Stomach (tissue), 9 donors: ENCODE data around the gene HOXB8. TPM values are rescaled to one million over a fixed set of nuclear protein-coding genes. Genes with fewer than 3 reads are reported as not detected.
A peak's percentile ranks its signal among the peaks of the same experiment; 100 is the strongest.

ENCODE experiments used
- DNase-seq, 2 donors: peaks; one replicate each; pipeline versions ENCODE4 v3.0.0 to v3.0.0-alpha.2; 2013 to 2019
- H3K27ac ChIP-seq, 5 donors: fragments of 200-600 bp in 4 of 5; sonication (generic) in 4 of 5; one replicate each; pipeline ENCODE4 v1.5.1; 2013 to 2019; ENCODE audit warnings: mild to moderate bottlenecking in 1 of 5, moderate library complexity in 1 of 5
- H3K27me3 ChIP-seq, 3 donors: fragments of 200-600 bp; sonication (generic); one replicate each; pipeline ENCODE4 v1.5.1; 2017 to 2019; ENCODE audit warnings: mixed run types in 1 of 3
- H3K36me3 ChIP-seq, 4 donors: fragments of 200-600 bp; sonication (generic); 1 replicate in 3 of 4; 2 replicates in 1 of 4; pipeline ENCODE4 v1.5.1; 2016 to 2019
- H3K4me1 ChIP-seq, 4 donors: fragments of 200-600 bp; sonication (generic); one replicate each; pipeline ENCODE4 v1.5.1; 2016 to 2019
- H3K4me3 ChIP-seq, 4 donors: fragments of 200-600 bp; sonication (generic) in 3 of 4; one replicate each; pipeline ENCODE4 v1.5.1; 2016 to 2019; ENCODE audit warnings: mild to moderate bottlenecking in 1 of 4
- H3K9me3 ChIP-seq, 4 donors: fragments of 200-600 bp; sonication (generic); one replicate each; pipeline ENCODE4 v1.5.1; 2016 to 2019
- CTCF ChIP-seq, 7 experiments: fragments of 450-650 bp in 4 of 7; fragments of 200-600 bp in 3 of 7; sonication (generic) in 3 of 7; IDR thresholded peaks; one replicate each; pipeline ENCODE4 v1.5.1; 2016 to 2019; ENCODE audit warnings: antibody characterized with exemption in 7 of 7, control low read depth in 2 of 7, mild to moderate bottlenecking in 1 of 7
- EP300 ChIP-seq: sonication (generic); formaldehyde crosslinking; IDR thresholded peaks from one replicate; pipeline ENCODE4 v1.6.1; 2017; ENCODE audit warnings: antibody characterized with exemption
- POLR2A ChIP-seq, 4 donors: fragments of 450-650 bp; IDR thresholded peaks; one replicate each; pipeline ENCODE4 v1.6.1; 2016; ENCODE audit warnings: antibody characterized with exemption in 4 of 4, control low read depth in 2 of 4, mild to moderate bottlenecking in 1 of 4, moderate library complexity in 1 of 4
- POLR2AphosphoS5 ChIP-seq, 3 donors: sonication (generic); formaldehyde crosslinking; IDR thresholded peaks; one replicate each; pipeline ENCODE4 v1.6.1; 2016; ENCODE audit warnings: antibody characterized with exemption in 3 of 3
- WGBS, 5 donors: extraction: QIAGEN DNeasy Blood & Tissue Kit in 3 of 5; methylation state at CpG; one replicate each; pipeline versions ENCODE4 v1.1.5 to v1.1.7; 2013 to 2018; 5-methylcytosine and 5-hydroxymethylcytosine counted together
- intact Hi-C: fragments of 100-400 bp; cut with DNase I; formaldehyde crosslinking; loops from one replicate; pipeline ENCODE4 v1.15.1; 2023; ENCODE audit warnings: low total_unique reads
- polyA plus RNA-seq, 3 donors: library from polyadenylated mRNA; stranded (reverse); fragments of 200-250 nt; gene quantifications; one replicate each; pipeline ENCODE4 v1.2.3, GENCODE V29; 2013
- total RNA-seq, 5 donors: library from RNA; depleted of rRNA; stranded (reverse); fragments of >200 nt; gene quantifications; one replicate each; pipeline versions ENCODE4 v1.1.0 to v1.2.3, GENCODE V29; 2014 to 2016
- donor health status: healthy with polysubstance abuse.
- donor health status: Bipolar disorder and iron deficiency.
- donor health status: healthy.

The HOXB8 gene
- total and polyA plus RNA-seq, 8 donors = 0.46 to 13.0 (median 1.3) TPM; not detected in 1

DNA sequence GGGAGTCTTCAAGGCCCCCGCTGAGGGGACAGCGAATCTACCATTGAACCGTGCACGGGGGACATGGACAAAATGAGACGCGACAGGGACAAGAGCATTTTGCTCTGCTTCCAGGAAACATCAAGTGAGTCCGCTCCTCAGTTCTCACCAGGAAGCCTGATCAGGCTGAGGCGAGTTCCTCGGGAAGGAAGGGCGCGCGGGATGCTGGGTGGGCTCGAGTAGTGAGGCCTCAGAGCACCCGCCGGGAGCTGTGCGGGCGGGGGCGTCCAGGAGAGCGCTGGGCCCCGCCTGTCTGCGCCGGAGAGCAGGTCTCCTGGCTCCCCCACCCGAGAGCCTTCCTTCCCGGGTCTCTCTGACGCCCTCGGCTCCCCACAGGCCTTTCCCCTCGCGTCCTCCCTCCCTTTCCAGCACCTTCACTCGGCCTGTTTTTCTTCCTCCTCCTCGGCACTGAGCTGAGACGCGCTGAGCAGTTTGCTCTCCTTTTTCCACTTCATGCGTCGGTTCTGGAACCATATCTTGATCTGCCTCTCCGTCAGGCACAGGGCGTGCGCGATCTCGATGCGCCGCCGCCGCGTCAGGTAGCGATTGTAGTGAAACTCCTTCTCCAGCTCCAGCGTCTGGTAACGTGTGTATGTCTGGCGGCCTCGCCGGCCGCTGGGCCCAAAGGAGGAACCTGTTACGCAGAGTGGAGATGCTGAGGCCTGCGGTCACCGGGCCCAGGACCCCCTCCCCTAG, 18.9 kb downstream of the HOXB8 start:
- no peaks in the 10 kb centered on the region for H3K36me3 ChIP-seq
- H3K27ac ChIP-seq = peak overlapping the region; percentile 79 to 95 (median 93)
- intact Hi-C loops = no loop called here
- WGBS, 5 donors = 10 to 26% (median 19%) methylated on average over 46 to 54 of the region's 54 CpGs
- peak overlapping the region; percentile 52 to 58 (median 56) for H3K4me3 ChIP-seq
- H3K4me1 ChIP-seq = peaks cover 8 to 93% (median 61%) of the 10 kb centered on the region in 4 donors
- DNase-seq = no peak
- peaks cover 3 to 100% (median 97%) of the 10 kb centered on the region in 3 donors for H3K27me3 ChIP-seq
- no peak for TF ChIP-seq POLR2A (IDR thresholded peaks at IDR 0.05)
- TF ChIP-seq POLR2AphosphoS5 (IDR thresholded peaks at IDR 0.05) = no peak
- no peak for TF ChIP-seq CTCF (IDR thresholded peaks at IDR 0.05)
- TF ChIP-seq EP300 = no peak
- no peaks in the 10 kb centered on the region for H3K9me3 ChIP-seq

DNA sequence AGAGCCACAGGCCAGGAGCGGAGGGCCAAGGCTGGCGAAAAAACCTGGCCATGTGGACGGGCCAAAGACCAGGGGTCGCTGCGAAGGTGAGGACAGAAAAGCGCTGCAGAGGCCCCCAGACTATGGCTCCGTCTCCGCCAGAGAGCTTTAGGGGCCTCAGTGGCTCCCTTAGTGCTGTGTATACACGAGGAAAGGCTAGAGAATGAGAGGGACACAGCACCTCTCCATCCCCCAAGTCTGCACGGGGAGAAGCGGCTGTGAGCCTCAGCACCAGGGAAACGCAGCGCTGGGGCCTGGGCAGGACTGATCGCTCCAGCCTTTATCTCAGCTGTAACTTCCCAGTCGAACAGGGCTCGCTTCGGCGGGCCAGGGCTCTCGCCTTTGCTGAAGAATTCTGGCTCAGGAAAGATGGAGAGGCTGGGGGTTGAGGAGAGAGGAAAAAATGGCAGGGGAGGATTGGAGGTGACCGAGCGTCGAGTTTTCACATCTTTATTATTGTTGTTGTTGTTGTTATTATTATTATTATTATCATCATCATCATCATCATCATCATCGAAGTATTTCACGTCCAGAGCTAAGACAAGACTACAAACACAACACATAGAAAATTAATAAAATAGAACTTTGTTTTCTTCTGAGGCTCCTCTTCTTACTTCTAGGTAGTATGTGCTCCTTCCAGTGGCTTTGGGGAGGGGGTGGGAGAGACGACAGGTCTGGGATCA, 19.7 kb downstream of the HOXB8 start:
- intact Hi-C loops = no loop called here
- TF ChIP-seq CTCF (IDR thresholded peaks at IDR 0.05) = no peak
- TF ChIP-seq EP300 = no peak
- no peak for TF ChIP-seq POLR2AphosphoS5 (IDR thresholded peaks at IDR 0.05)
- TF ChIP-seq POLR2A (IDR thresholded peaks at IDR 0.05) = no peak
- H3K27ac ChIP-seq = peak overlapping the region; percentile 79 to 95 (median 93)
- peaks cover 3 to 100% (median 94%) of the 10 kb centered on the region in 3 donors for H3K27me3 ChIP-seq
- DNase-seq = no peak
- WGBS, 5 donors = 32 to 51% (median 47%) methylated on average over 21 to 25 of the region's 25 CpGs
- peak overlapping the region; percentile 52 to 58 (median 56) for H3K4me3 ChIP-seq
- no peaks in the 10 kb centered on the region for H3K36me3 ChIP-seq
- H3K4me1 ChIP-seq = peaks cover 8 to 93% (median 63%) of the 10 kb centered on the region in 4 donors
- H3K9me3 ChIP-seq = no peaks in the 10 kb centered on the region

DNA sequence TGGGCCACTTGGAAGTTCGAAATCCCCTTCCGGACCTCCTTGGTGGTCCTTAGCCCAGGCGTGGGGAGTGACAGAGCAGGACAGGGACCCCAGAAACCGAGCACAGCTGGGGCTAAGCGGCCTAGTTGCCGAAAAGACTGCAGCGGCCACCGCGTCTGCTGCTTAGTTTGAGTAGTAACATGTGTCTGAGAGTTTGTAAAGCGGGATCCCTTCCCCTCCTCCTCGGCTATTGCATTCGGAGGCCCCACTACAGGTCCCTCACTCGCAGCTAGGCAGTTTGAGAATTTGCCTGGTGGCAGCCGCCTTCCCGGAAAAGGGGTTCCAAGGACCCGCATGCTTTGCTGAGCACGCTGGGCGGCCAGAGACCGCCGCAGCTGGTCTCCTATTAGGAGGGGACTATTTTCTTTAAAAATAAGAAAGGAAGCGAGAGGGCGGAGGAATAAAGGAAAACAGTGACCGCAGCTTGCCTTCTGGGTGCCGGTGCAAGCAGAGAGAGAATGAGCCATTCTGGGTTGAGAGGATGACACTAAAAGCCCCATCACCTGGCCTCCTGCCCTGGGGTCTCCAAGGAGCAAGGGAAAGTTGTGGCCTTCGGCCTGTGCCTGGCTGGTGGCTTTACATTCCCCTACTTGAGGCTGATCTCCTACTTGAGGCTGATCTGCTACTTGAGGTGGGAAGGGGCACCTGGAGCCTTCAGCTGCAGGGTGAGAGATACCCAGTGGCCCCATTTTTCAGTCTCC, 20.4 kb downstream of the HOXB8 start:
- Histone ChIP-seq H3K9me3 (no peaks in the 10 kb centered on the region), H3K4me1 (peaks cover 8 to 86% (median 64%) of the 10 kb centered on the region in 4 donors), H3K27me3 (peaks cover 3 to 100% (median 91%) of the 10 kb centered on the region in 3 donors), H3K4me3 (peak overlapping the region; percentile 44 to 57 (median 51)), H3K27ac (peak overlapping the region; percentile 22 to 95 (median 93)), H3K36me3 (no peaks in the 10 kb centered on the region)
- no peak for DNase-seq
- intact Hi-C loops = no loop called here
- TF ChIP-seq EP300 (no peak), POLR2AphosphoS5 (IDR thresholded peaks at IDR 0.05) (no peak), POLR2A (IDR thresholded peaks at IDR 0.05) (no peak), CTCF (IDR thresholded peaks at IDR 0.05) (no peak)
- WGBS, 5 donors = 23 to 48% (median 31%) methylated on average over 21 to 25 of the region's 25 CpGs
